NCI-H510A (cell line): Measurements from ENCODE around the gene MRAP2.
A peak's percentile ranks its signal among the peaks of the same experiment; 100 is the strongest.
"Not testable (repeated sequence)": the region's sequence is repeated elsewhere in the genome, so short reads cannot be mapped to it uniquely, and the experiment has no call there.

Source experiments
- DNase-seq: peaks from one replicate; lab custom pipeline; 2025; lab: John Stamatoyannopoulos, UW

MRAP2 gene

DNA sequence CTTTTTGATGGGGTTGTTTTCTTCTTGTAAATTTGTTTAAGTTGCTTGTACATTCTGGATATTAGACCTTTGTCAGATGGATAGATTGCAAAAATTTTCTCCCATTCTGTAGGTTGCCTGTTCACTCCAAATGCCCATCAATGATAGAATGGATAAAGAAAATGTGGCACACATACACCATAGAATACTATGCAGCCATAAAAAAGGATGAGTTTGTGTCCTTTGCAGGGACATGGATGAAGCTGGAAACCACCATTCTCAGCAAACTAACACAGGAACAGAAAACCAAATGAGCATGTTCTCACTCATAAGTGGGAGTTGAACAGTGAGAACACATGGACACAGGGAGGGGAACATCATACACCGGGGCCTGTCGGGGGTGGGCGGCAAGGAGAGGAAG lies 1.6 kb upstream of the MRAP2 start:
- DNase-seq: not testable (repeated sequence)

DNA sequence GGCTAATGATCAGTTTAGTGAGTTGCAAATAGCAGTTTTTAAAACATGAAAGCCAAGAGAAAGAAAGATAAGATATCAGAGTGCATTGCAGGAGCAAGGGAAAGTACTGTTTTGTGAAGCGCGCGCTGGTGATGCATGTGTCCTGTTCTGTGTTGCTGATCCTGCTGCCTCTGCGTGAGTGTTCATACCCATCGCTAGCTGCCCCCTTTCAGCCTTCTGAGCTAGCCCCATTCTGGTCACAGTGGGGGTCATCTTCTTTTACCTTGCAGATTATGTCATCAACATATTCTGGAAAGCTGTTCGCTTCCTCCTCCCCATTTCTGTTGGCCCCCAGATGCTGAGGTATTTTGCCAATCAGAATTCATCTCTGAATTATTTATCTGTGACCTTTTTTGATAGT lies 1.9 kb downstream of the MRAP2 start:
- DNase-seq: no peak

DNA sequence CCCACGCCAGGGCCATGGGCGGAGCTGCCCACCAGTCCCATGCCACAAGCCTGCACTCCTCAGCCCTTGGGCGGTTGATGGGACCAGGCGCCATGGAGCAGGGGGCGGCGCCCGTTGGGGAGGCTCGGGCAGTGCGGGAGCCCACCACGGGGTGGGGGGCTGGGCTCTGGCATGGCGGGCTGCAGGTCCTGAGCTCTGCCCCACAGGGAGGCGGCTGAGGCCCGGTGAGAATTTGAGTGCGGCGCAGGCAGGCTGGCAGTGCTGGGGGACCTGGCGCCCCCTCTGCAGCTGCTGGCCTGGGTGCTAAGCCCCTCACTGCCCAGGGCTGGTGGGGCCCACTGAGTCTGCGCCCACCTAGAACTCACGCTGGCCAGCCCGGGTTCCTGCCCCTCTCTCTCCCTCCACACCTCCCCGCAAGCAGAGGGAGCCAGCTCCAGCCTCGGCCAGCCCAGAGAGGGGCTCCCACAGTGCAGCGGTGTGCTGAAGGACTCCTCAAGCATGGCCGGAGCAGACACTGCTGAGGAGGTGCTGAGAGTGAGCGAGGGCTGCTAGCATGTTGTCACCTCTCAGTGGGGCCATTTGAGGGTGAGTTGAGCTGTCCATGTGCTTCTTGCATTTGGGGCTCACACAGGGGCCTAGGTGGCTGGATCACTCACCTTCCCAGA lies 4.0 kb downstream of the MRAP2 start:
- no peak for DNase-seq

DNA sequence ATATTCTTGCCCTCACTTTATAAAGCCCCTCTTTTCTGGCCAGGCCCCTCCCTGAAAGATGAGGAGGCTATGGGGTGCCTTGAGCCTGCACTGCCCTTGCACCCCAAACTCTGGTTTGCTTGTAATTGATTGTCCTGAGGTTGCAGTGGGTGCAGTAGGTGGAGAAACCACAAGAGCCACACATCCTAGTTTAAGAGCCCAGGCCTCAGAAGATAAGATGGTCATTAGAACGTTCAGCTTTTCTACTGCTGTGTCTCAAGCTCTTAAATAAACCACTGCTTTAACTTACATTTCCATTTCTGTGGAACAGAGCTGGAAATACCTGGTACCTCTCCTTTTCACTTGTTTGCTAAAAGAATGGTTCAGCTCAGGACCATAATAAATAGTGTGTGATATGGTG lies 9.0 kb downstream of the MRAP2 start:
- DNase-seq: no peak

DNA sequence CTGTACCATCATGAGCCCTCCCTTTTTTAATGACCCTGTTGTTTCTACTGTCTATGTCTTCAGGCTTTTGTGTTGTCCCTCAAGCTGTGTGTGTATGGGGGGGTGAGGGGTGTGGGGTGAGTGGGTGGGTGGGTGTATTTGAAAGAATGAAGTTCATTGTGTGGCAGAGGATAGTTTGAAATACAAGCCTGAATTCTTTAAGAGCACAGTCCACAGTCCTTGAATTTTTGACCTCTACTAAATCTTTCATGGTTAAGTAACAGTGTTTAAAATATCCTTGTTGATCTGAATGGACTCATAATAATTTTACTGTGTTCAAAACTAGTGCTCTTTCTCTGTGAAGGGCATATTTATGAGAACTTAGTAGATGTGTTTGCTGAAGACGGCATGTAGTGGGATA lies 10.0 kb downstream of the MRAP2 start:
- no peak for DNase-seq

DNA sequence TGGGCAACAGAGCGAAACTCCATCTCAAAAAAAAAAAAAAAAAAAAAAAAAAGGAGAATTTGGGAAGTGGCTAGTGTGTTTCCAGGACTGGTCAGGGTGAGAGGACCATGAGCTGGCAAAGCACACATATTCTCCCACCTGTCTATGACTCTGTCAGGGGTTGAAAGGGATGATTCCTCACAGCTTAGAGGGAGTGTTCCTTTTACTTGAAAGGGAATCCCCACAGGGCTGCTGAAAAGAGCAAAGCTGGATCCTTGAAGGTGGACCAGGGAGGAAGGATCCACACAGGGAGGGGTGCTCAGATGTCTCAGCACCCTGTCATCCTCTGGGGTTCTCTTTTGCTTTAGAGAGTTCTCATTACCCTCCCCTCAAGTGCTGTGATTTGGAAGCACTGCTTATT lies 13.2 kb downstream of the MRAP2 start:
- DNase-seq: no peak

DNA sequence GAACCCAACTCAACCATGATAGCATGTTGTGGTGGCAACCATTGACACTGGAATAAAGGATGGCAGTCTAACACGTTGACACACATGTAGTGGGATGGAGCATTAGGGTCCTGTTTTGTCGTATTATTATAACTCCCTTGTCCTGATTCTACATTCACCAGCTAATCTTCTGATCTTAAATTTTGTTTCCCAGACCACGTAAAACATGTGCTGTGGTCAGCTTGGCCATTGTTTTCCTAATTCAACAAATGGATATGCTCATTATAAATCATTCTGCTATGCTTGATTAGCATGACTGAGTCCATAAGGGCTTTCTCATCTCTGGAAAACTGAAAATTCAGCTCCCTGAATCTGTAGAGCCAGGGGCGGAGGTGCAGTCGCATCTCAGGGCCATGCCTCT lies 15.0 kb downstream of the MRAP2 start:
- no peak for DNase-seq

DNA sequence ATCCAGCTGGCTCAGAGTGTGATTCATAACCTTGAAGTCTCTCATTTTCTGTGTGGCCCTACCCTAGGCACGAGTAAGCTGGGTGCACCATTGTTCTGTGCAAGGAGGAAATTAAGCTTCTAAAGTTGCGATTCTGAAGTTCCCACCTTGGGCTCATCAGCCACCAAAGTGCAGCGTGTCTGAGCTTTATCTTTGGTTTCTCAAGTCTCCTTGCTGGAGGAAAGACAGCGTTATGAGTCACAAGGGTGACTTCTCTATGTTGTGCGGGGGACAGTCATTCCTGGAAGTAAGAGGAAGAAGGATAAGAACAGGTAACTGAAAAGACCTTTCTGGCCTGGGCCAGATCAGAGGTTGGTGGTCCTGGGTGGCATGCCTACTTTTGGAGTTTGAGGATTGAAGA lies 16.8 kb downstream of the MRAP2 start:
- DNase-seq: no peak

DNA sequence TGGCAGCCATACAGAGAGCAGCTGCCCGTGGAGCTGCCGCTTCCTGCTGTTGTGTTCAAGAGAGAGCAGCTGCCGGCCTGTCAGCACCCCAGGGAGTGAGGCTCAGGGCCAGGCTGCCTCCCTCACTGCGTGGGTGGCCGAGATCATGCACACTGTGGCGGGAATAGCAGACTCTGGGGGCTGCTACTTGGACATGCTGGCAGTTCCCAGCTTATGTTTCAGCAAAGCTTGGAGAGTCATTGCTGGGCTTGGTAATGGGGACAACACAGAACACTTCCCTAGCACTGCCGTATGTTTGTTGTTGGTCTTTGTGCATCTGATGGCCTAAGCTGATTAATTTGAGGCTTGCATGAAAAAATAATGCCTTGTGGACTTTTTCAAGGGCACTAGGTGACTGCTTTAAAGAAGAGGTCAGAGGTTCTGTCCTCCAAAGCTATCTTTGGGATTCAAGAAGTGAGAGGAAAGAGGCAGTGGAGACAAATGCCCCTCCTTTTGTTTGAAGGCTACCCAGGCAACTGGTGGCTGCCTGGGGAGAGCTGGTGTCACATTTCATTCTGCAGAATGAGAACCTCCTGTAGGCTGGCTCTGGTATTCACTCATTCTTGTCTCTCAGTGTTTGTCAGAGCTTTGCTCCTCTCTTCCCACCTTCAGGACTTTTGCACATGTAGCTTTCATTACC lies 18.8 kb downstream of the MRAP2 start:
- peak; percentile 58 for DNase-seq

DNA sequence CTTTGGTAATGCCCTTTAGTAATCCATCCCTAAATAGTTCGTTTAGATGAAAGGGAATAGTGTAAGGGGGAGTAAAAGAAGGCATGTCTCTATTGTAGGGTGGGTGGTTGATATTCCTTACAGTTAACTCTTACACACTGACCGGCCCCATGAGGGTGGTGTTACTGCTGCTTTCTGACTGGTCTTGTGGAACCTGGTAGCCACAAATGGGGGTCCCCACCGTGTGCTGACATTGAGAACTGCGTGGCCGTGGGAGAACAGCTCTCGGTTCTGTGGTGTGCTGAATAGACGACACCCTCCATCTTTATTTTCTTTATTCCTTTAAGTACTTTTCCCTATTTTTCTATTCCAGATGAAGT lies 19.3 kb downstream of the MRAP2 start:
- DNase-seq: no peak

DNA sequence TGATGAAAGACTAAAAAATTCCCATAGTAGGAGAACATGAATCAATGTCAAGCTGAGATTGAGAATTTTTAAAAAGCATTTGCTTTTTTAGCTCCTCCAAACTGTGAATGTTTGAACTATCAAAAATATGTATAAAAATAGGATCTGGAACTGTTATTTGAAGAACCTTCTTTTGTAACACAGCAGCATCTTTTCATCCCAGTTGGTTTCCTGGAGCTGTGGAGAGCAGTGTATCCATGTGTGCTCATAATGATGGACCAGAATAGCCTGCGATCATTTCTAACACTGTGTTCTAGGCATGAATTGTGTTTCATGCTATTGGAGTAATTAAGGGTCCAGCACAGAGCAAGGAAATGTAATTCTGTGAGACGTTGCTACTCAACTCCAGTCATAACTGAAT lies 22.1 kb downstream of the MRAP2 start:
- no peak for DNase-seq

DNA sequence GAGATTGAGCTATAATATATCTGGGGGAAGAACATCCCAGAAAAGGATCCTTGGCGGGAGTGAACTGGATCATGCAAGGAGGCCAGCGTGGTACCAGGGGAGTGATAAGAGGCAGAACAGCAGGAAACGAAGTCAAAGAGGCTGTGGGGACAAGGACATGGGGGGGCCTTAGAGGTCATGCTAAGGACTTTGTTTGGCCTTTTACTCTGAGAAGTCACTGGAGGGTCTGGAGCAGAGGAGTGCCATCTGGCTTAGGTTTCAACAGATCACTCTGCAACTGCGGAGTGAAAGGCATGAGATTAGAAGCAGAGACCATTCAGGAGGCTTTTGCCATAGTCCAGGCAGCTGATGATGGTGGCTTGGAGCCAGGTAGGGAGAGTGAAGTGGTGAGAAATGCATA lies 24.3 kb downstream of the MRAP2 start:
- no peak for DNase-seq

DNA sequence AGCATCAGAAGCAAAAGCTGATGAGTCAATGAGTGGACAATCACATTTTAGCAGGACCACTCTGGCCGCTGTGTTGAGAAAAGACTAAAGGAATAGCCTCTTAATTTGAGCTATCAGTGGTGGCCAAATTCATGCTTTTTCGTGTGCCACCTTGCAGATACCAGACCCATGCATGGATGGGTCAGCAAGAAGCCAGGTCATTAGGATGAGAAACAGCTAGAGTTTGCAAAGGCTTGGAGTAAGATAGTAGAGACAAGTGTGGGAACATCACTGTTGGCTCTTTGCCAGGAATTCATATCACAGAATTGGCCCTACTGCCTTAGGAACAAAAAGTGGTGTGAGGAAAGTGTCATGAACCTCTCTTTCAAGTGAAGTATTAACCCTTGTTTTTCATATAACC lies 25.5 kb downstream of the MRAP2 start:
- no peak for DNase-seq

DNA sequence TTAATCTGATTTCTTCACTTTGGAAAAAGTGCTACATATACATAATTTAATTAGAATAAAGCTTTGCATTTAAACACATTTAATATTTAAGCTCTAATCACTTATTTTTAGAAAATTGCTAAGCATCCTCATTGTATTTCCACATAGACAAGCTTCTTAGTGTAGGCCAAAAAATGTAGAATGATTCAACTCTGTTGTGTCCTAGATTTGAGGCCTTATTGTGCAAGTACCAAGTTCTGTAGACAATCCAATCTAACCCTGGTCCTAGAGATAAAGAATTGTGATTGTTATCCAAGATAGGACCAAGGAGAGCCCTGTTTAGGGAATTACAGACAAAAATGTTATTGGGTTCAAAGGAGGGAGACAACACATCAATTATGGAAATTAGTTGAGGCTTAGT lies 27.6 kb downstream of the MRAP2 start:
- DNase-seq: no peak

DNA sequence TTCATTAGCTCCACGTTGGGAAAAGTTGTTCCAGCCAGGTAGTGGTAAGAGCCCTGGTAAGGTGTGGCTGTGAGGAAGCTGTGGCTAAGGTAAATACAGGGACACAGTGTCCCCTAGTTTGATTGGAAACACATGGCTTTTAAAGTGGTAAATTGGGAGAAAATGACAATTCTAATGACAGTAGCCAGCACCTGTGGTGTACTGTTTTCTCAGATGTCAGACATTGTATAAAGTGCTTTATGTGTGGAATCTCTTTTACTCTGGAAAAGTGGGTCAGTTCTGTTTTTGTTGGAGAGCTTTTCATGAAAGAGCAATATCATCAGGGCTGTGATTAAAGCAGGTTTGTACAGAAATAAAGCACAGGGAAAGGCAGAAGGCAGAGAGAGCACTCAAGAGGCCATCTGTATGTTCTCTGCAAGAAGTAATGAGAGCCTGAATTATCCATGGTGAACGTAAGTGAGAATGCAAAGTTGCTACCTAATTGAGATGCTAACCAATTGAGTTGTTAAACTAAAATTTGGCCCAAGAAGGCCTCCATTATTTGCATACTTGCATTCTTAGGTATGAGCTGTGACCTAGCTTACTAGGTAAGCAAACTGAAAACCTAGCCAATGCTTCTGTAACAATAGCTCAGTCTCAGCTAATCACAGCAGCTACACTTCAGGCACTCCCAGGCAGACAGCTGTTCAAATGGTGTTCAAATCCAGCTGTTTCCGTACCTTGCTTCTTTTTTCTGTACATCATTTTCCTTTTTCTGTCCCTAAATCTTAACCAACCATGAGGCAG lies 28.2 kb downstream of the MRAP2 start:
- no peak for DNase-seq

DNA sequence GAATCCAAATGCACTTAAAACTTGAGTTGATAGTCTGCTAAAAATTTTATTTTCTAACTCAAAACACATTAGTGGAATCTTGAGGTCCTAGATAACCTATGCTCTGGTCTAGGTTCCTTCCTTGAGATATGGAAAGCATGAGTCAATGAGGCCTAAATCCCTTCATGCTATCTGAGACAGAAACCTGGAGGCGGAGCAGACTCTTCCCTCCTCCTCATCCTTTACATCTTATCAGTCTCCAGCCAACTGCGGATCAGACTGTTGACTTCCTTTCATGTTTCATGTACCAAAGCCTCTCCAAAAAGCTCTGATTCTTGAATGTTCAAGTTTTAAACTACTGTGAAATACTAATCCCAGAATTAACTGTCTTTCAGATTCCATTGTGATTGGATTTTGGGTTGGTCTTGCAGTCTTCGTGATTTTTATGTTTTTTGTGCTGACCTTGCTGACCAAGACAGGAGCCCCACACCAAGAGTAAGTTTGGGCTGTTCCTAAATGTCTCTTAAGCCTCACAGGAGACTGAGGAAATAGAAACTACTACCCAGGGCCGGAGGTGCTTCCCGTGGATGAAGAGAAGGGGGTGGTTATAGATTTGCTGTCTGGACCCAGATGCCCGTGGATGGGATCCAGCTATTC lies 29.1 kb downstream of the MRAP2 start:
- no peak for DNase-seq

DNA sequence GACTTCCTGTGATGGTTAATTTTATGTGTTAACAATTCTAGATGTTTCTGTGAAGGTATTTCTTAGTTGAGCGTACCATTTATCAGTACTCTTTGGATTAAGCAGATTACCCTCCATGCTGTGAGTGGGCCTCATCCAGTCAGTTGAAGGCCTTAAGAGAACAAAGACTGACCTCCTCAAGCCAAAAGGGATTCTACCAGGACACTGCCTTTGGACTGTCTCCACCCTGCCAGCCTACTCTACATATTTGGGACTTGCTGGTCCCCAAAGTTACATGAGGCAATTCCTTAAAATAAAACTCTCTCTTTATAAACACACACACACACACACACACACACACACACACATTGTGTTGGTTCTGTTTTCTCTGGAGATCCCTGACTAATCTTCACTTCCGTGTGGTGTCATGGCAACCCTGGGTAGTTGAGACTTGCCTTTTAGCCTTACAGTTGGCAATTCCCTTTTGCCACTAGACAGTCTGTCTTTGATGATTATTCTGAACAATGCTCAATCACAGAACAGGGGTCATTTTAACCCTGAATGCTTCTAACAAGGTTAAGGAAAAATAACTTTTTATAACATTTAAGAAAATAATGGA lies 32.2 kb downstream of the MRAP2 start:
- DNase-seq: no peak

DNA sequence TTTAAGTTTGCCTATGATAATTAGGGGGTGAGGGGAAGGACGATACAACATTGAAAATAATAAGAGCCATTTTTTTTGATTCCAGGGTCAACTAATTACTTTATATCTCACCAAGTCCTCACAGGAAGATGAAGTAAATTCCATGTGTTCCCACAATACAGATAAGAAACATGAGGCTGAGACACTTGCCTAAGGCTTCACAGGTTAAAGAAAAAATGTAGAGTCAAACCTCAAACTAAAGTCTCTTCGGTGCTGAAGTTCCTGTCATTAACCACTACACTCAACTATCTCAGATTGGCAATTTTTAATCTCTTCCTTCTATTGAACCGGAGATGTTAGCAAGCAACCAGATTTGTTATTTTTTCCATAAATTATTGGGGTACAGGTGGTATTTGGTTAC lies 33.0 kb downstream of the MRAP2 start:
- no peak for DNase-seq

DNA sequence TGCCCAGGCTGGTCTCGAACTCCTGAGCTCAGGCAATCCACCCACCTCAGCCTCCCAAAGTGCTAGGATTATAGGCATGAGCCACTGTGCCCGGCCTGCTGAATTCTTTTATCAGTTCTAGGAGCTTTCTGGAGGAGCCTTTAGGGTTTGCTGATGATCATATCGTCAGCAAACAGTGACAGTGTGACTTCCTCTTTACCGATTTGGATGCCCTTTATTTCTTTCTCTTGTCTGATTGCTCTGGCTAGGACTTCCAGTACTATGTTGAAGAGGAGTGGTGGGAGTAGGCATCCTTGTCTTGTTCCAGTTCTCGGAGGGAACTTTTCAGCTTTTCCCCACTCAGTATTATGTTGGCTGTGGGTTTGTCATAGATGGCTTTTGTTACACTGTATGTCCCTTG lies 35.3 kb downstream of the MRAP2 start:
- DNase-seq: not testable (repeated sequence)

DNA sequence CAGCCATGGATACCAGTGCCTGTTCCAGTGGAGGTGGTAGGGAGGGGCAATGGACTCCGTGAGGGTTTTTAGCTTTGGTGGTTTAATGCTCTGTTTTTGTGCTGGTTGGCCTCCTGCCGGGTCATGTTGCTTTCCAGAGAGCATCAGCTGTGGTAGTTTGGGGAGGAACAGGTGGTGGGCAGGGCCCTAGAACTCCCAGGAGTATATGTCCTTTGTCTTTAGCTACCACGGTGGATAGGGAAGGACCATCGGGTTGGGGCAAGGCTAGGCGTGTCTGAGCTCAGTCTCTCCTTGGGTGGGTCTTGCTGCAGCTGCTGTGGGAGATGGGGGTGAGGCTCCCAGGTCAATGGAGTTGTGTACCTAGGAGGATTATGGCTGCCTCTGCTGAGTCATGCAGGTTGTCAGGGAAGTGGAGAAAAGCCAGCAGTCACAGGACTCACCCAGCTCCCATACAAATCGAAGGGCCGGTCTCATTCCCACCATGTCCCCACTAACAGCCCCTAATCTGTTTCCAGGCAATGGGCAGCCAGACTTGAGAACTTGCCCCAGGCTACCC lies 38.9 kb downstream of the MRAP2 start:
- no peak for DNase-seq

DNA sequence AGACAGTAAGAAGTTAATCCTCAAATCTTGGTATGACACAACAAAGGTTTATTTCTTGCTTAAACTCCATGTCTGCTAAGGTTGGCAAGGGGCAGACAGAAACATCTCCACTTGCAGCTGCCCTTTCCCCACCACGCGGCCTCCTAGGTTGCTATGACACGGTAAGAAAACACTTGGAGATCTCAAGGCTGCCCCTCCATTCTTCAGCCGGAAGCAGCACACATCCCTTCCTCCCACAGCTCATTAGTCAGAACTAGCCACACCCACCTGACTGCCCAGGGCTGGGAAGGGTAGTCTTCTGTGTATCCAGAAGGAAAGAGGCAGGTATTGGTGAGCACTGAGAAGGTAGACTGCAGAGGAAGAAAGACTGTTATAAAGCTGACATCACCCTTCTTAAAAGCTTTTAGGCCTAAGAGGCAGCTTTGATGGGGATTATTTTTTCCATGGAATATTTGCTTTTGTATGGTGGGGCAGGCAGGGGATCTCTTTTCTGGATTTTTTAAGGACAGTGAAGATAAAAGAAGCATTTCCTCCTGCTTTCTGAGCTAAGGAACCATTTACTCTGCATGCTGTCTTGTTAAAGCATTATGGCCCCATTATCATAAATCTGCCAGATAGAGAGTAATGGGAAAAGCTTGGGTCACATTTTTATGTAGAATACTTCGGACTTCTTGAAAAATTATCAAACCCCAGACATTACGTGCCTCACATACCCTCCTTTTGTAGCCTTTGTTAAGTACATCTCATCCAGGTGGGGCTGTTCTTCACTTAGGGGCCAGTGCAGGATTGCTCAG lies 41.6 kb downstream of the MRAP2 start:
- DNase-seq: no peak
